WI38 (cell line): ENCODE results near the gene EGF.

ENCODE experiments used
- H3K4me3 ChIP-seq: 2 replicates; pipeline ENCODE4 v1.5.1; 2011; ENCODE audit warnings: low read depth, mild to moderate bottlenecking, control low read depth, low read length
- CTCF ChIP-seq: IDR thresholded peaks from 2 replicates; pipeline ENCODE4 v1.5.1; 2012; ENCODE audit warnings: low read depth, mild to moderate bottlenecking, control low read depth, low read length

Gene EGF

GRCh38 chr4:110008540-110008939 is 95.9 kb downstream of the EGF start:
- no peak overlapping the region for H3K4me3 ChIP-seq
- no peak for TF ChIP-seq CTCF

- no peak overlapping the region for H3K4me3 ChIP-seq
Measured at GRCh38 chr4:110009550-110009949, 96.9 kb downstream of the EGF start.

GRCh38 chr4:110010797-110011196 is 98.1 kb downstream of the EGF start:
- TF ChIP-seq CTCF: no peak
- H3K4me3 ChIP-seq: no peak overlapping the region

More at GRCh38 chr4:110009550-110009949, 96.9 kb downstream of the EGF start:
- TF ChIP-seq CTCF: no peak

- no peak for TF ChIP-seq CTCF
- H3K4me3 ChIP-seq: no peak overlapping the region
Measured at GRCh38 chr4:110012917-110013316, 100.2 kb downstream of the EGF start.

- no peak overlapping the region for H3K4me3 ChIP-seq
- no peak for TF ChIP-seq CTCF
Measured at GRCh38 chr4:110014233-110014632, 101.5 kb downstream of the EGF start.

GRCh38 chr4:110019153-110019552 is 106.5 kb downstream of the EGF start:
- no peak for TF ChIP-seq CTCF

GRCh38 chr4:110020139-110020538 is 107.5 kb downstream of the EGF start:
- no peak for TF ChIP-seq CTCF
- no peak overlapping the region for H3K4me3 ChIP-seq

More at GRCh38 chr4:110019153-110019552, 106.5 kb downstream of the EGF start:
- no peak overlapping the region for H3K4me3 ChIP-seq
